Bronchial epithelial cell (primary cell): Measurements from ENCODE around the gene TMEM140. TPM values are rescaled to one million over a fixed set of nuclear protein-coding genes. Genes with fewer than 3 reads are reported as not detected.

ENCODE experiments used
- DNase-seq: peaks from one replicate; pipeline ENCODE4 v3.0.0-alpha.2; 2010; ENCODE audit warnings: low read depth
- FAIRE-seq: peaks from 2 replicates; lab custom pipeline; 2011; peaks lifted over from hg19 to GRCh38; lab: Jason Lieb, UNC
- H3K27me3 ChIP-seq: 2 replicates; pipeline ENCODE4 v1.5.1; 2011; ENCODE audit warnings: low read length; ENCODE audit not compliant: control insufficient read depth, insufficient read depth
- H3K36me3 ChIP-seq: 2 replicates; pipeline ENCODE4 v1.5.1; 2011; ENCODE audit warnings: low read length; ENCODE audit not compliant: control insufficient read depth, insufficient read depth
- H3K4me3 ChIP-seq: 2 replicates; pipeline ENCODE4 v1.5.1; 2011; ENCODE audit warnings: mild to moderate bottlenecking, low read depth, low read length, control low read depth
- total RNA-seq: library from RNA; depleted of rRNA; stranded (reverse); fragments of >200 nt; gene quantifications from 2 replicates; pipeline ENCODE4 v1.2.1, GENCODE V29; 2014
- TF ChIP-seq, protein P1 (sequence below): IDR thresholded peaks from 2 replicates; pipeline ENCODE4 v1.5.1; 2011; ENCODE audit warnings: mild to moderate bottlenecking, moderate library complexity, low read length, control low read depth, inconsistent platforms; ENCODE audit not compliant: insufficient read depth, severe bottlenecking

Gene TMEM140
- total RNA-seq, 1 donor from 2014 or later: 0.53 TPM

DNA sequence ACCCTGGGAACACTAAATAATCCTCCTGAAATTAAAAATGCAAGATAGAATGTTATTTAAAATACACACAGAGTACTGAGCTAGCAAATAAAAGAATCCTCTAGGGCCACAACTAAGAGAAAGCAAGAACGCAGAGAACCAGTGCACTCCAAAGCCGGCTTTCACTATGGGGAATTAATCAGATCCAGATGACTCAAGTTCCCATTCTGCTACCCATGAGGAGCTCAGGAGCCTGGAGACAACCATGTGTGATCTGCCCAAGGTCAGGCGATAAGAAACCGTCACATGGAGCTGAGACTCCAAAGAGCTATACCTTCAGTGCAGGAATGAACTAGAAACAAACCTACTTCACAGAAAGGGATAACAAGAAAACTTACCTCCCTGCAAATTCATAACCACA is 42.1 kb downstream of the TMEM140 start:
- Histone ChIP-seq H3K4me3 (no peak overlapping the region), H3K36me3 (peaks cover 29% of the 10 kb centered on the region), H3K27me3 (no peaks in the 10 kb centered on the region)
- FAIRE-seq: peak; percentile 76
- DNase-seq: peak; percentile 48
- TF ChIP-seq, protein P1, sequence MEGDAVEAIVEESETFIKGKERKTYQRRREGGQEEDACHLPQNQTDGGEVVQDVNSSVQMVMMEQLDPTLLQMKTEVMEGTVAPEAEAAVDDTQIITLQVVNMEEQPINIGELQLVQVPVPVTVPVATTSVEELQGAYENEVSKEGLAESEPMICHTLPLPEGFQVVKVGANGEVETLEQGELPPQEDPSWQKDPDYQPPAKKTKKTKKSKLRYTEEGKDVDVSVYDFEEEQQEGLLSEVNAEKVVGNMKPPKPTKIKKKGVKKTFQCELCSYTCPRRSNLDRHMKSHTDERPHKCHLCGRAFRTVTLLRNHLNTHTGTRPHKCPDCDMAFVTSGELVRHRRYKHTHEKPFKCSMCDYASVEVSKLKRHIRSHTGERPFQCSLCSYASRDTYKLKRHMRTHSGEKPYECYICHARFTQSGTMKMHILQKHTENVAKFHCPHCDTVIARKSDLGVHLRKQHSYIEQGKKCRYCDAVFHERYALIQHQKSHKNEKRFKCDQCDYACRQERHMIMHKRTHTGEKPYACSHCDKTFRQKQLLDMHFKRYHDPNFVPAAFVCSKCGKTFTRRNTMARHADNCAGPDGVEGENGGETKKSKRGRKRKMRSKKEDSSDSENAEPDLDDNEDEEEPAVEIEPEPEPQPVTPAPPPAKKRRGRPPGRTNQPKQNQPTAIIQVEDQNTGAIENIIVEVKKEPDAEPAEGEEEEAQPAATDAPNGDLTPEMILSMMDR: no peak

DNA sequence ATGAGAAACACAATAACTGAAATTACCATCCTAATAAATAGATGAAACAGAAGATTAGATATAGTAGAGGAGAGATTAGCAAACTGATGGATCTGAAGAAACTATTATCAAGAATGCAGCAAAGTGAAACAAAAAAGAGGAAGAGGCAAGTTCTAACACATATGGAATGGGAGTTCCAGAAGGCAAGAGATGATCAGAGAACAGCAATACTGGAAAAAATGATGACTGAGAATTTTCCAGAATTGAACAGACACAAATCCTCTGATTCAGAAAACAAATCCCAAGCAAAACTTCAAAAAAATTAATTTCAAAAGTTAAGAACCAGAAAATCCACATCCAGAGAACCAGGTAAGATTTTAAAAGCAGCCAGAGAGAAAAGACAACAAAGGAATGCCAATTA is 42.8 kb downstream of the TMEM140 start:
- H3K27me3 ChIP-seq: no peaks in the 10 kb centered on the region
- no peak overlapping the region for H3K4me3 ChIP-seq
- peak; percentile 73 for DNase-seq
- no peak for FAIRE-seq
- TF ChIP-seq, protein P1: no peak
- peaks cover 29% of the 10 kb centered on the region for H3K36me3 ChIP-seq

DNA sequence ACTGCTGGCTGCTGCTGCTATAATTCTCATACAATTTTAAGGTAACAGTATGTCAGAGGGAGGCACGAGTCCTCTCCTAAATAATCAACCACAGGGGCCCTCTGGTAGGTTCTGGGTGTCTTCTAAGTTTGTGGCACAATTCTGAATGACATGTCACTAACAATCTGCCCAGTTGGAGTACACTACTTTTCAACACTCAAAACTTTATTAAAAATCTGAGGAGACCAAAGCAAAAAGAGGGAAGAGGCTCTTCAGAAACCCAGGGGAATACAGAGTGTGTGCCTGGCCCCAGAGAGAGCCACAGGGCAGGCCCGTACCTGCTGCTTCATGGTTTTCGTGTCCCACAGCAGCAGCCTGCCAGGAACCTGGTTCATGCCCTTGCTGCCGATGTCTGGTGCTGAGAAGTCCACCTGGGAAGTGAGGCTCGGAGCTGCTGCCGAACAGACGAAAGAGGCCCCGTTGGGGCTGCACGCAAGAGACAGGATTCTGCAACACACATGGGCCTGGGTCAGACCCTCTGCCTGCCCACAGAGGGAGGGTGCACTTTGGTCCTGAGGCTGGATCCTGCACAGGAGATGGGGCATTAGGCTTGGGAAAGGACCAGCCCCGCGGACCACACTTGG is 45.2 kb downstream of the TMEM140 start:
- Histone ChIP-seq H3K36me3 (peaks cover 28% of the 10 kb centered on the region), H3K4me3 (no peak overlapping the region), H3K27me3 (no peaks in the 10 kb centered on the region)
- FAIRE-seq: no peak
- DNase-seq: peak; percentile 77
- TF ChIP-seq, protein P1: no peak

DNA sequence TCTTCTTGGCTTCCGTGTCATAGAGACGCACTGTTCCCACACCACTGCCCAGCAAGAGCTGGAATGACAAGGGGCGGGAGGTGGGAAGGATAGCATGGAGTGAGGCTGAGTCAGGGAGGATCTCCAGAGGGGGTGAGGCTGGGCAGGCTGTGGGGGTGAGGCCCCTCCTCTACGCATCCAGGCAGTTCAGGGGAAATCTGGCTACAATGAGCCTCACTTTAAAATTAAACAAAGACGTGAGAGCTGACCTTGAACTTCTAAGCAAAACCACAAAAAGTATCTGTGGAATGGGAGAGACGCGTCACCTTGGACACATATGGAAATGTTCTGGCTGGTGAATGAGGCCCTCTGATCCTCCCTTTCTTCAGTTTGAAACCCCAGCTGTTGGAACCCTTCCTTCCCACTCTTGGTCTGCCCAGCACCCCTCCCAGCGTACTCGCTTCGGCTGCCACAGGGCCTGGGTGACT is 45.8 kb downstream of the TMEM140 start:
- TF ChIP-seq, protein P1: no peak
- FAIRE-seq (peak; percentile 73), DNase-seq (peak; percentile 74)
- peaks cover 24% of the 10 kb centered on the region for H3K36me3 ChIP-seq
- H3K27me3 ChIP-seq: no peaks in the 10 kb centered on the region
- H3K4me3 ChIP-seq: no peak overlapping the region

DNA sequence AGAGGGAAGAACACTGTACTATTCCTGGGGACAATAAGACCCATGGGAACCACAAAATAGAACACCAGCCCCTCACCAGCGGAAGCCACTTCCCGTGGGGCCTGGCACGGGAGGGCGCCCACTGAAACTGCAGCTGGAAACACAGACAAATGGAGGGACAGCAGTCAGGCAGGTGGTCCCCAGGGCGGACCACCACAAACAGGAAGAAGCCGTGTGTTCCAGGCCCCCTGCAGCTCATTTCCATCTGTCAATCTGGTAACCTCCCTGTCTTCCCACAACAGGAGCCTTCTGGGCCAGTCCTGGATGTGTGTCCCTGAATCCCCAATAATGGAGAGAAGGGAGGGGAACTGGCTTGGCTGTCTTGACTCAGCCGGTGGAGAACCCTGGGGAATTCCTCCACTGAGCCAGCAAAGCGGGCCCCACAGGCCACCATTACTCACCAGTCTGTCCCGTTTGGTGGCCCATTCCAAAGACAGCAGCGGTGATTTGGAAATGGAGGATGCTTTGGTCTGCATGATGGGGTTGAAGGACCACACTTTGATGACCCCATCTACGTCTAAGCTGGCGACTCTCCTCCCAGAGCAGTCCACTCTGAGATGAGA is 46.7 kb downstream of the TMEM140 start:
- DNase-seq: no peak
- TF ChIP-seq, protein P1: no peak

More for the DNA sequence above, 46.7 kb downstream of the TMEM140 start:
- FAIRE-seq: no peak
- no peak overlapping the region for H3K4me3 ChIP-seq
- H3K36me3 ChIP-seq: peaks cover 21% of the 10 kb centered on the region
- H3K27me3 ChIP-seq: no peaks in the 10 kb centered on the region
